Measurements from ENCODE around the gene HPX.

The HPX gene

DNA sequence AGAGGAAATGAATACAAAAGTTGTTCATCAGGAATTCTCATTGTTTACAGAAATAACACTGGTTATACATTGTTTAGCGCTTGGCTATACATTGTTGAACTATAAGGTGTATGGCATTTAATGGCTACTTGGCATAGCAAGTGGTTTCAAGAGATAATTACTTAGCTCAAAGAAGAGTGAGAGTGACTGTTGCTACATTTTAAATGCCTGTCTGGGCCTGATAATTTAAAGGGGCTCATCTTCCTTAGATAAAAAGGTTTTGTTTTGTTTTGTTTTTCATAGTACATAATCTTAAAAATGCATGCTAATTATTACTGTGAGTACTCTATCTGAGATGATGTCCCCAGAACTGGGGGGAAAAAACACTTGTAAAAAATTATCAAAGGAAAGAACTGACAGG lies 52.0 kb downstream of the HPX start:
- Histone ChIP-seq H3K27me3 (ENCODE audit: insufficient read depth, low read length) (peaks cover 7% of the 10 kb centered on the region; the same call in 1 of the 2 replicates), H3K9me3 (ENCODE audit: insufficient read depth, low read depth, low read length) (no peaks in the 10 kb centered on the region), H3K4me1 (ENCODE audit: insufficient read depth, low read length) (peaks cover 16% of the 10 kb centered on the region), H3K4me3 (ENCODE audit: low read length) (no peak overlapping the region), H3K27ac (ENCODE audit: low read depth, low read length) (no peak overlapping the region), H3K9ac (ENCODE audit: low read depth, low read length) (no peak overlapping the region), H3K36me3 (ENCODE audit: insufficient read depth, low read length) (no peaks in the 10 kb centered on the region)
- WGBS: 92% methylated on average over 1 of the region's 1 CpG

DNA sequence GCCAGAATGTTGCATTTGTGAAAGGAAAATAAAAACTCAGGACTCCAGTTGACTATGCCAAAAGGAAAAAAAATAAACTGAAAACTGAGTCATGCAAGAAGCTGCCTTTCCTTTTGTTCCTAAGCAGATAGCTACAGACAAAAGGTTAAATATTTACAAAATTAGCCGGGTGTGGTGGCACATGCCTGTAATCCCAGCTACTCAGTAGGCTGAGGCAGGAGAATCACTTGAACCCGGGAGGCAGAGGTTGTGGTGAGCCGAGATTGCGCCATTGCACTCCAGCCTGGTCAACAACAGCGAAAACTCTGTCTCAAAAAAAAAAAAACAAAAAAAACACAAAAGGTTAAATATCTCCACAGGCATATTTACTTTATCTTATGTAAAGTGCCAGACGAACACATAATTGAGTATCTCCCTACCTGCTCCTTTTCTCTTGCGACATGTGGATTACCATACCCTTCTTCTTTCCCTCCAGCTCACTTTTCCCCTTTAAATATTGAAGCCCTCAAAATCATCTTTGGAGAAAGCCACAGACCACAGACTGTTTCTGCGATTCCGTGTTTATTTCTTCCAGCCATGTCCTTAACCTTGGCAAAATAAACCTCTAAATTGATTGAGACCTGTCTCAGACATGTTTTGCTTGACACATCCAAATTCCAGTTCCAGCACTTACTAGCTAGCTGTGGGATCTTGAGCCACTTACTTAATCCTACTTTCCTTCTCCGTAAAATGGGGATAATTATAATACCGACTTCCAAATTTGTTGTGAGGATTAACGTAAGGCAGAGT lies 52.8 kb downstream of the HPX start:
- Histone ChIP-seq H3K4me3 (ENCODE audit: low read length) (no peak overlapping the region), H3K9ac (ENCODE audit: low read depth, low read length) (no peak overlapping the region), H3K27ac (ENCODE audit: low read depth, low read length) (no peak overlapping the region), H3K9me3 (ENCODE audit: insufficient read depth, low read depth, low read length) (no peaks in the 10 kb centered on the region), H3K4me1 (ENCODE audit: insufficient read depth, low read length) (peaks cover 16% of the 10 kb centered on the region), H3K36me3 (ENCODE audit: insufficient read depth, low read length) (no peaks in the 10 kb centered on the region), H3K27me3 (ENCODE audit: insufficient read depth, low read length) (peaks cover 7% of the 10 kb centered on the region; the same call in 1 of the 2 replicates)
- WGBS: 84% methylated on average over 12 of the region's 12 CpGs

DNA sequence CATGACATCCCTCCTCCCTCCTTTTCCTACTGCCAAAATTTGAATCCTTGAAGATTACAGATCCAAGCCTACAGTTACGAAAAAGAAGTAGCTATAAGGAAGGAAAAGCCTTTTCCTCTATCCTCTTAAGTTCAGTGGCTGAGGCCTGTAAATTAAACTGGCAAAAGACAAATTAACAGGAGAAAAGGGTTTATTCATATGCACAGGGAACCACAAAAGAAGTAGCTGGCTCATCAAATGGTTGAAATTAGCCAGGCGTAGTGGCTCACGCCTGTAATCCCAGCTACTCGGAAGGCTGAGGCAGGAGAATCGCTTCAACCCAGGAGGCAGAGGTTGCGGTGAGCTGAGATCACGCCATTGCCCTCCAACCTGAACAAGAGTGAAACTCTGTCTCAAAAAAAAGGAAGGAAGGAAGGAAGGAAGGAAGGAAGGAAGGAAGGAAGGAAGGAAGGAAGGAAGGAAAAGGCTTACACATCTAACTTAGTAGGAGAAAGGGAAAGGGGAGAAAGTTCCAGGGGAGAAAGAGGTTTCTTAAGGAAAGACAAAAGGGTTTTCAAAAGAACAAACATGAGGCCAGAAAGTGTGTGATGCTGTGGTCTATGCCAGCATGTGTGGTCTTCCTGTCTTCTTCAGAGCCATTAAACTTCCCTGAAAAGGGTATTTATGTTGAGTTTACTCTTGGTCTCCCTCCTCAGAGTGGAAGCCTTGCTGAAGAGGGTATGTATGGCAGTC lies 55.6 kb downstream of the HPX start:
- Histone ChIP-seq H3K9ac (ENCODE audit: low read depth, low read length) (peak overlapping the region; percentile 39; the same call in 1 of the 2 replicates), H3K27me3 (ENCODE audit: insufficient read depth, low read length) (no peaks in the 10 kb centered on the region), H3K4me3 (ENCODE audit: low read length) (no peak overlapping the region), H3K9me3 (ENCODE audit: insufficient read depth, low read depth, low read length) (no peaks in the 10 kb centered on the region), H3K27ac (ENCODE audit: low read depth, low read length) (peak overlapping the region; percentile 15; the same call in 1 of the 2 replicates), H3K4me1 (ENCODE audit: insufficient read depth, low read length) (peaks cover 19% of the 10 kb centered on the region), H3K36me3 (ENCODE audit: insufficient read depth, low read length) (no peaks in the 10 kb centered on the region)
- 69% methylated on average over 6 of the region's 7 CpGs for WGBS
